HL-60/S4 (cell line): Measurements from ENCODE around the gene SPAG16.

Source experiments
- in situ Hi-C: fragments of 300-500 bp; cut with MboI; formaldehyde crosslinking; loops from 2 replicates; pipeline ENCODE4 v1.14.3; 2022; ENCODE audit warnings: low sequenced_read_pairs

The SPAG16 gene

DNA sequence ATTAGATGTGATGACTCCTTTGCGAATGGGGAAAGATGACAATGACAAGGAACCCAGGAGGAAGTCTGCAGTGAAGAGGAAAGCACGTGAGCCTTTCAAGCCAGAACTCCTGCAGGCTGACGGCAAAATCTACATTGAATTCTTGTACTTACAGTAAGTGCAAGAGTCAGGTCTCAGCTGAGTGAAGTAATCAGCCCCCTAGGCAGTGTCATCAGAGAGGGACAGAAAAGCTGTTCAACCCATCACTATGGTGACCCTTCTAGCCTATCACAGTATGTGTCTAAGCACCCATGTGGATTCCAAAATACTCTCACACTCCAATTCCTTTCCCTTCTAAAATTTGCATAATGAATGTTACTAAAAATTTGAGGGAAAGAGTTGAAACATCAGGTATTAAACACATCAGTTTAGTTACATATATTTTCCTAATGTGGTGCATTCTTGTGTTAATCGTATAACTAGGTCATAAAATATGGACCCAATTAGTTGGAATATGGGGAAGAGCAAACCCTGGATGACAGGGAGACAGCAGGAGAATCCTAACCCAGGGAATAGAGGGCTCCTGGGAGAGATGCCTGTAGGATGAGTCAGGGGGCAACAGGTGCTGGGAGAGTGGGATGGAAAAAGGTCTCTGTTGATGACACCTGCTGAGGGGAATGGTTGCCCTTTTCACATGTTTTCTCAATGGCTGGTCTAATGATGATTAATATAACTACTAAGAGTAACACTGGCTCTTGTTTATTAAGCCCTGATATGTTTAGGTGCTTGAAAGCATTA is 1166.0 kb downstream of the SPAG16 start:
- in situ Hi-C loops: no loop called here

DNA sequence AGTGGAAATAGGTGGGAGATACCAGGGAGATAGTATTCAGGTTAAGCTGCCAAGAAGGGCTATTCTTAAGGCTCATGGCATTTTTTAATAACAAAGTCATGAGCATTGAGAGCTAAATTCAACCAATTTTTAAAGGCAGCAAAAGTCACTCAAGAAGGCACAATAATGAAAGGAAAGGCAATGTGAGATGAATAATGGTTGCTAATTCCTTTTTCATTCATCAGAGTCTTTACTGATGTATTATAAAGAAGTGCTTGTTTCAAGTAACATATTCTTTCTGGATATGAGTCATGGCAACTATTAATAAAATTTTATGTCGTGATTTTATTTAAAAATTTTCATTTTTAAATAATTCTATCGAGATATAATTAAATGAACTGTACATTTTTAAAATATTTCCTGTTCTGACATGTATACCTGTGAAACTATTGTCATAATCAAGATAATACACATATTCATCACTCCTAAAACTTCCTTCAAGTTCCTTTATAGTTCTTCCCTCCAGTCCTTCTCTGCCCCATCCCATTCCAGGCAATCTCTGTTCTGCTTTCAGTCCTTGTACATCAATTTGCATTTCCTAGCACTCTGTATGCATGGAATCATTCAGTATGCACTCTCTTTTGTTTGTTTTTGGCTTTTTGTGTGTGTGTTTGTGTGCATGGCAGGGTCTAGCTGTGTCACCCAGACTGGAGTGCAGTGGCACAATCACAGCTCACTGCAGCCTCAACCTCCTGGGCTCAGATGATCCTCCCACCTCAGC is 1167.4 kb downstream of the SPAG16 start:
- in situ Hi-C loops: no loop called here
